SHP77 treated with DMSO at 0.1 percent for 48 hours (cell line): ENCODE data around the gene SRGN.

ENCODE experiments used
- DNase-seq: peaks from one replicate; lab custom pipeline; 2025; lab: John Stamatoyannopoulos, UW

SRGN gene

GRCh38 chr10:69090685-69091084 is 2.8 kb downstream of the SRGN start:
- DNase-seq = no peak

GRCh38 chr10:69091143-69091651 is 3.3 kb downstream of the SRGN start:
- no peak for DNase-seq

- DNase-seq = peak; percentile 13
Observed at GRCh38 chr10:69092959-69093850, 5.3 kb downstream of the SRGN start.

GRCh38 chr10:69093933-69094332 is 6.0 kb downstream of the SRGN start:
- DNase-seq = no peak

- no peak for DNase-seq
Observed at GRCh38 chr10:69096045-69096444, 8.1 kb downstream of the SRGN start.

GRCh38 chr10:69097729-69098128 is 9.8 kb downstream of the SRGN start:
- DNase-seq = no peak

- no peak for DNase-seq
Observed at GRCh38 chr10:69100136-69100872, 12.4 kb downstream of the SRGN start.

- no peak for DNase-seq
Observed at GRCh38 chr10:69101451-69102095, 13.7 kb downstream of the SRGN start.

GRCh38 chr10:69102440-69102839 is 14.5 kb downstream of the SRGN start:
- no peak for DNase-seq

GRCh38 chr10:69103784-69104183 is 15.9 kb downstream of the SRGN start:
- no peak for DNase-seq

GRCh38 chr10:69104994-69105790 is 17.3 kb downstream of the SRGN start:
- DNase-seq = no peak

- no peak for DNase-seq
Observed at GRCh38 chr10:69107176-69107490, 19.2 kb downstream of the SRGN start.

- DNase-seq = no peak
Observed at GRCh38 chr10:69107699-69108098, 19.8 kb downstream of the SRGN start.

GRCh38 chr10:69119896-69120295 is 32.0 kb downstream of the SRGN start:
- no peak for DNase-seq

- DNase-seq = no peak
Observed at GRCh38 chr10:69123306-69123746, 35.4 kb downstream of the SRGN start.

- DNase-seq = peak; percentile 54
Observed at GRCh38 chr10:69123747-69124562, 36.1 kb downstream of the SRGN start, which contains the start of gene VPS26A. TSS of gene VPS26A (plus strand) at chr10:69124178. CDS start at chr10:69124278, 100 bp downstream.

- DNase-seq = no peak
Observed at GRCh38 chr10:69124563-69125268, 36.8 kb downstream of the SRGN start.

- no peak for DNase-seq
Observed at GRCh38 chr10:69125554-69125953, 37.7 kb downstream of the SRGN start.

GRCh38 chr10:69130251-69130650 is 42.3 kb downstream of the SRGN start:
- DNase-seq = no peak

- DNase-seq = no peak
Observed at GRCh38 chr10:69139961-69140360, 52.1 kb downstream of the SRGN start.
